HL-60 (cell line): ENCODE data around the gene ZFP90.
"Not testable (repeated sequence)": the region's sequence is repeated elsewhere in the genome, so short reads cannot be mapped to it uniquely, and the experiment has no call there.

ENCODE experiments used
- DNase-seq, 2 experiments: peaks; one replicate each; pipeline ENCODE4 v3.0.0-alpha.2; 2010 to 2020; ENCODE audit warnings: low read depth in 1 of 2, low spot score in 1 of 2
- H3K27ac ChIP-seq: fragments of 250-450 bp; sonication (Bioruptor Pico); replicated peaks from 2 replicates; pipeline ENCODE4 v1.5.1; 2020; ENCODE audit warnings: mild to moderate bottlenecking, moderate library complexity
- H3K27me3 ChIP-seq: fragments of 250-450 bp; sonication (Bioruptor Pico); 2 replicates; pipeline ENCODE4 v1.5.1; 2021; ENCODE audit warnings: mild to moderate bottlenecking, moderate library complexity; ENCODE audit not compliant: insufficient read depth, poor library complexity, severe bottlenecking
- H3K4me3 ChIP-seq: replicated peaks from 2 replicates; pipeline ENCODE4 v1.5.1; 2011; ENCODE audit warnings: mild to moderate bottlenecking, control low read depth, low read length; ENCODE audit not compliant: insufficient read depth
- GABPA ChIP-seq: IDR thresholded peaks from 2 replicates; pipeline ENCODE4 v1.6.1; 2012; ENCODE audit warnings: low read depth
- POLR2AphosphoS5 ChIP-seq: IDR thresholded peaks from 2 replicates; pipeline ENCODE4 v1.6.1; 2012; ENCODE audit warnings: low read depth
- REST ChIP-seq: IDR thresholded peaks from 2 replicates; pipeline ENCODE4 v1.6.1; 2012; ENCODE audit warnings: low read depth; ENCODE audit not compliant: insufficient replicate concordance
- SPI1 ChIP-seq: IDR thresholded peaks from 2 replicates; pipeline ENCODE4 v1.6.1; 2012; ENCODE audit warnings: low read depth, mild to moderate bottlenecking, borderline replicate concordance
- TF ChIP-seq, protein P1 (sequence below): IDR thresholded peaks from one replicate; pipeline ENCODE4 v1.5.1; 2011; ENCODE audit warnings: low read length, control low read depth, inconsistent platforms; ENCODE audit not compliant: insufficient read depth

The ZFP90 gene

GRCh38 chr16:68493412-68494070, 45.5 kb upstream of the ZFP90 start:
- DNase-seq, result no peak
- Histone ChIP-seq H3K27me3 (no peaks in the 10 kb centered on the region), H3K4me3 (no peak overlapping the region), H3K27ac (no peak overlapping the region)
- TF ChIP-seq POLR2AphosphoS5 (no peak), REST (no peak), SPI1 (no peak), GABPA (no peak)
- TF ChIP-seq, protein P1, sequence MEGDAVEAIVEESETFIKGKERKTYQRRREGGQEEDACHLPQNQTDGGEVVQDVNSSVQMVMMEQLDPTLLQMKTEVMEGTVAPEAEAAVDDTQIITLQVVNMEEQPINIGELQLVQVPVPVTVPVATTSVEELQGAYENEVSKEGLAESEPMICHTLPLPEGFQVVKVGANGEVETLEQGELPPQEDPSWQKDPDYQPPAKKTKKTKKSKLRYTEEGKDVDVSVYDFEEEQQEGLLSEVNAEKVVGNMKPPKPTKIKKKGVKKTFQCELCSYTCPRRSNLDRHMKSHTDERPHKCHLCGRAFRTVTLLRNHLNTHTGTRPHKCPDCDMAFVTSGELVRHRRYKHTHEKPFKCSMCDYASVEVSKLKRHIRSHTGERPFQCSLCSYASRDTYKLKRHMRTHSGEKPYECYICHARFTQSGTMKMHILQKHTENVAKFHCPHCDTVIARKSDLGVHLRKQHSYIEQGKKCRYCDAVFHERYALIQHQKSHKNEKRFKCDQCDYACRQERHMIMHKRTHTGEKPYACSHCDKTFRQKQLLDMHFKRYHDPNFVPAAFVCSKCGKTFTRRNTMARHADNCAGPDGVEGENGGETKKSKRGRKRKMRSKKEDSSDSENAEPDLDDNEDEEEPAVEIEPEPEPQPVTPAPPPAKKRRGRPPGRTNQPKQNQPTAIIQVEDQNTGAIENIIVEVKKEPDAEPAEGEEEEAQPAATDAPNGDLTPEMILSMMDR, result no peak

DNA sequence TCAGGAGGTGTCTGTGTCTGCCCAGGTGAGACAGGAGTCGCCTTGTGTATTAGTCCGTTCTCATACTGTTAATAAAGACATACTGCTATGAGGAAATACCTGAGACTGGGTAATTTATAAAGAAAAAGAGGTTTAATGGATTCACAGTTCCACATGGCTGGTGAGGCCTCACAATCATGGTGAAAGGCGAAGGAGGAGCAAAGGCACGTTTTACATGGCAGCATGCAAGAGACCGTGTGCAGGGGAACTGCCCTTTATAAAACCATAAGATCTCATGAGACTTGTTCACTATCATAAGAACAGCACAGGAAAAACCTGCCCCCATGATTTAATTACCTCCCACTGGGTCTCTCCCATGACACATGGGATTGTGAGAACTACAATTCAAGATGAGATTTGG, 44.8 kb upstream of the ZFP90 start:
- not testable (repeated sequence) for H3K27ac ChIP-seq, H3K4me3 ChIP-seq, DNase-seq, H3K27me3 ChIP-seq

DNA sequence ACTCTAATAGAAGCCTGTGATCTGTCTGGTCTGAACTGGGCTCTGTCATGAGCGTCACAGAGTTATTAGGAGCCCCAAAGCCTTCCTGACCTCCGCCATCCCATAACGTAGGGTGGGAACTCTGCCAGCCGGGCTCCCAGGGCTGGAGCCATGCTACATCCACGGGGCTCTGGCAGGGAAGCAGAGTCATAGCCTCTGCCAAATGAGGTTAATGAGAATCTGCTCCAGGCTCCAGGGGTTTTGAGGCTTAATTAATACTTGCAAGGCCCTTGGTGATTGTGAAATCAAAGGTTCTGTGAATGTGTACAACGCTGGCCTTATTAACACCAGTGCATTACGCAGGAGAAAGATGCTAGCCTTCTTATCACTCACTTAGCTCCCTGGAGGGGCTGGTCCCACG, 42.4 kb upstream of the ZFP90 start:
- DNase-seq, result no peak
- Histone ChIP-seq H3K27me3 (no peaks in the 10 kb centered on the region), H3K27ac (no peak overlapping the region), H3K4me3 (no peak overlapping the region)
- TF ChIP-seq REST (no peak), GABPA (no peak), SPI1 (no peak), POLR2AphosphoS5 (no peak)
- TF ChIP-seq, protein P1, result no peak

- no peak overlapping the region for H3K4me3 ChIP-seq
- no peaks in the 10 kb centered on the region for H3K27me3 ChIP-seq
- TF ChIP-seq GABPA (no peak), POLR2AphosphoS5 (no peak), REST (no peak), SPI1 (no peak)
- TF ChIP-seq, protein P1, result no peak
- no peak overlapping the region for H3K27ac ChIP-seq
- DNase-seq, result peak; percentile 54 to 56
Measured at GRCh38 chr16:68499006-68499405, 40.1 kb upstream of the ZFP90 start.
